NCI-H82 treated with DMSO at 0.1 percent for 48 hours (cell line): ENCODE results near the gene KSR2.

ENCODE experiments used
- DNase-seq: peaks from one replicate; lab custom pipeline; 2025; ENCODE audit not compliant: unreplicated experiment; lab: John Stamatoyannopoulos, UW

Gene KSR2

DNA sequence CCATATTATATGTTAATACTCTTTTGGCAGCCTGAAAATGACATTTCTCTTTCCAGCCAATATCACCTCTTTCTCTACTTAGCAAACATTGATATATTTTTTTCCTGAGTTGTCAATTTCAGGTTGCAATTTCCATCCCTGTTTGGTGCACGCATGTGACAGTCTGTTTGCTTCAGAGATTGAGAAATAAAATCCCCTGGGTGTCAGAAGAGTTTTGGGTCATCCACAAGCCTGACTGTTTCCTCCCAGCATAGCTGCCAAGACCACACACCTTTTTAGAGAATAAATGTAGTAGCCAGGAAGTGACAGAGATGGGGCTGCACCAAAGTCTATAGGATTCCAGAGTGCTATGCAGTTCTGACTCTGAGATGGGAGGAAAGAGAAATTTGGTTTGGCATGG is 462.5 kb downstream of the KSR2 start:
- DNase-seq: no peak

DNA sequence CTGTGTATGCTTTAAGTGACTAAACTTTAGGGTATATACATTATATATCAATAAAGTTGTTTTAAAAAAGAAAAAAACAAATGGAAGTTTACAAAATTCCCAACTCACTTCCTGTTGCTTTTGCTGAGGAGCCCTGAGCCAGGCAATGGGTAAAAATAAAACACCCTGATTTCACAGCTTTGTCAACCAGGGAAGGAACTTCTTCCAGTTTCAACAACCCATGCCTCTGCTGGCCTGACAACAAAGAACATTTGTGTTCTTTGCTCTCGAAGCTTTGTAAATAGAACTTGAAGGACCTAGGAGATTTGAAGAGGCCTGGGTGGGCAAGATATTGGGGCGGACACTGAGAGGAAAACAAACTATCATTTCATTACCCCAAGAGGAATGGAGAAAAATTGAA is 466.2 kb downstream of the KSR2 start:
- DNase-seq: no peak

DNA sequence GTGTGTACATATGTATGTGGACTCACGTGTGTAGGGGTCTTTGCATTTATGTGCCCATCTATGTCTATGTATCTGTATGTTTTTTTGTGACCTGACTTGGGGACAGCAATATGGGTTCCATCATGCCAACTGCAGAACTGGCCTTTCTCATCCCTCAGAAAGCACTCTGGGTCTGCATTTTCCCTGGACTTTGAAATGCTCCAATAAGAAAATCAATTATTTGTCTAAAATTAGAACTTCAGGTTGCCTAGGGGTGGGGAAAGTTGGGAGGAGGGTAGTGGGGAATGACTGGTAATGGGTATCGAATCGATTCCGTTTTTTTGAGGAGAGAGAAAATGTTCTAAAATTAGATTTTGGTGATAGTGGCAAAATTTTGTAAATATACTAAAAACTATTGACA is 466.6 kb downstream of the KSR2 start:
- no peak for DNase-seq

DNA sequence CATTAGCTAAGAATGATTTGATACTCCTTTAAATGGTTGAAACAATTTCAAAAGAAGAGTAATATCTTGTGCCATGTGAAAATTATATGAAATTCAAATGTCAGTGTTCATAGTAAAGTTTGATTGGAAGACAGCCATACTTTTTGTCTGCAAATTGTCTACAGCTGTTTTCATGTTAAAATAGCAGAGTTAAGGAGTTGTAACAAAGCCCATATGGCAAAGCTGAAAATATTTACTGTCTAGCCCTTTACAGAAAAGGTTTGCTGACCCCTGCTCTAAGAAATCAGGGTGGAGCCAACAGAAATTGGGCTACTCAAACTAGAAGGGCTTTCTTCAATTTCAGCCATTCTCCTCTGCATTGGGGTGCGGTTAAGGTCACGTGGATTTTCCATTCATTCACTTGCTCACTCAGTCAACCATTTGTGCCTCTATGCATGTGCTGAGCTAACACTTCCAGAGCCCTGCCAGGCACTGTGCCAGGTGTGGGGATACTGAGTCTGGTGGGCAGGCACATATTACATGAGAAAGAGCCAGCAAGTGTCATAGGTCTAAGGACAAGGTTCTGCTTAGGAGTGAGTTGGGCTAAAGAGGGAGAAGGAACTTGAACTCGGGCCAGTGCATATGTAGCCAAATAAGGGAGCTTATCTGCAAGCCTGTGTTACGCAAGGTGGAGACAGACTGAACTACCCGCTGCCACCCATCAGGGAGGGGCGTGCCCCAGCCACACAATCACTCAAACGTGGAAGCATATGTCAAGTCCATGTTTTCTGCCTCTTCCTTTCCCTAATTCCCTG is 467.5 kb downstream of the KSR2 start:
- DNase-seq: no peak

DNA sequence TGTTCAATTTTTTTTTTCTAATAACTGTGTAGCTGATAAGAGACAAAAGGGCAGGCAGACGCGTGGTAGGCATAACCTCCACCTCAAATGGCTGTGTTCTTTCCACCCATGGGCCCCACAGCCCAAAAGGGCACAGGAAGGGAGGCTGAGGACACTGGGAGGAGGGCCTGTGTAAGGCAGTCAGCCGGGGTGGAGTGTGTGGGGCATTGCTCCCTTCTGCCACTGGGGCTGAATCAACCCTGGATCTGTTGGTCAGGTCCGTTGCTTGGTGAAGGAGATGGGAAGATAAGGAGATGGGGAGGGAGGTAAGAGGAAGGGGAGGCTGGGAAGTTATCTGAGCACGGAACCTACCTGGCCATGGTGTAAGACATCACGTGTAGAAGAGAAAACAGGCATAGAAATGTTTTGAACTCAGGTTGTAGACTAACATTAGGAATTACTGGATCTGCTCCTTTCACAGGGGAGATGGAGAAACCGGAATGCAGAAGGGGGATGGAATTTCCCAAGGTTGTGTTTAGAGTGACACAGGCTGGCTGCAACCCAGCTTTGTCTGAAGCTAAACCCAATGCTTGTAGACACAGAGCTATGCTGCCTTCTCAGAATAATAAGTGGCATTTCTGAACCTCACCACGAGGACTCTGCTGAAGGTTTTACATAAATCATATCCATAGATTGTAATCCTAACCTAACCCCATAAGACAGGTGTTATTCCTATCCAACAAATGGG is 468.9 kb downstream of the KSR2 start:
- no peak for DNase-seq

DNA sequence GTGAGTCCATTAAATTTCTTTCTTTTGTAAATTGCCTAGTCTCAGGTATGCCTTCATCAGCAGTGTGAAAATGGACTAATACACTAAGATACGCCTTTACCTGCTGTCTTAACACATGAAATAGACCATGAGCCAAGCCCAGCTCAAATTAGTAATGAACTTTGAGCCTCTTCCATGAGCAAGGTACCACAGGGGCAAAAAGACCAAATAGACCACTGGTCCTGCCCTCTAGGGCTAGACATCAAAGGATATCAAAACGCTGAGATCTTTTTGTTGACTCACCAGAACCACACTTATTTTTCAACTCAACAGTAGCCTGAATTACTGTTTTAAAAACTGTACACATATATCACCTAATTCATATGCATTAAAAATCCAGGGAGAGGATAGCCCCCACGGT is 469.9 kb downstream of the KSR2 start:
- no peak for DNase-seq

DNA sequence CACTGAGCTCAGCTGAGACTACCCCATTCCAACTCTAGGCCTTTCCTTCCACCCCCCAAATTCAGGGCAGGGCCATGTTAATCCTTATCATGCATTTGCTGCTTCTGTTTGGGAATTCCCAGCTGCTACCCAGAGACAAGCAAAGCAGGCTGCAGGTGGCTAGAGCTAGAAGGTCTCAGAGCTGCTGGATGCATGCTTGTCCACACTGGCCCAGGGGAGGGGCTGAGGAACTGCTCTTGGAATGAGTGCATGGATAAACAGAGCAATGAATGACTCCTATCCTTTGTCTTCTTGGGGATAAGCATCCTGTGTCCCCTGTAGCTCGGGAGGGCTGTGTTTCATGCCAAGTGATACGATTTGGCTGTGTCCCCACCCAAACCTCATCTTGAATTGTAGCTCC is 470.5 kb downstream of the KSR2 start:
- DNase-seq: no peak

DNA sequence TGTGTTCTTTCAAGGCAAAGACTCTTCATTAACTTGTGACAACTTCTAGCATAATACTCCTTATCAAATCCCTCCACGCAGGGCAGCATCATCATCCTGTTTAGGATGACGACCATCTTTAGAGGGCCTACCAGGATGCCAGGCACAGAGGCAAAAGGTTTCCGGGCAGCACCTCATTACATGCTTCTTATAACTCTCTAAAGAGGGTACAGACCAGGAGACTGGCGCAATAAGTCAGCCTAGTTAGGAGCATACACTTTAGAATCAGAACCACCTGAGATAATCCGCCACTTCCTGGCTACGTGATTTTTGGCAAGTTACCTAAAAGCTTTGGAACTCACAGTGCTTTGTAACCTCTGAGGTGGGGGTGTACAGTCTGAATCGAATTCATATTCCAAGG is 471.4 kb downstream of the KSR2 start:
- DNase-seq: no peak

DNA sequence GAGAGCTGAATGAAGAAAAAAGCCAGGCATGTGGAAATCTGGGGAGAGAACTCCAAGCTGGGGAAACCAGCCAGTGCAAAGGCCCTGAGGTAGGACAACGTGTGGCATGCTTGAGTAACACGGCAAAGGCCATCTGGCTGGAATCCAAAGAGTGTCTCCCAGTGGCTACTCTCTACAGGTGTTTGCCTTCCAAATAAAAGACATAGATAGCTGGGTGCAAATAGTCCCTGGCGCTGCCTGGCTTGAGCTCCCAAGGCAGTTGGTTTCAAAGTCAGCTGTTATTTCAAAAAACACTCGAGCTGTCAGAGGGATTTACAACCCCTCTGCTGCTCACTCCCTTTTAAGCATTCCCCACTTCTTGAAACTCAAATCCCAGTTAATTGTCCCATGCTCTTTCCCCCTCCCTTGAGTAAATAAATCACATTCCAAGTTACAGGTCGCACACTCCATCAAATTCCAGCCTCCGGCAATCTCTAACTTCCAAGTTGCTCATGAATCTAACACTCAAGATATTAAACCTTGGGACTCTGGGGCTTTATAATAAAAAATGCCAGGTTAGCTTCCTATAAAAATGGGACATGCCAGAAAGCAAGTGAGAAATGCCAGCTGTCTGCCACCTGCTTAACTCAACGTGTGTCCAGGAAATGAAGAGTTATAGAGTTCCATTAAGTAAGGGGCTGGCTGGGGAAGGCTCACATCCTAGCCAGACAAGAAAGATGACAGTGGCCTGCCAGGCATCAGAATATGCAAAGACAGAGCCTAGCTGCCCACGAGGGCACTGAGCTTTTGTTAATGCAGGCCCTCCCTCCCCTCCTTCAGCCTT is 473.7 kb downstream of the KSR2 start:
- peak; percentile 62 for DNase-seq

DNA sequence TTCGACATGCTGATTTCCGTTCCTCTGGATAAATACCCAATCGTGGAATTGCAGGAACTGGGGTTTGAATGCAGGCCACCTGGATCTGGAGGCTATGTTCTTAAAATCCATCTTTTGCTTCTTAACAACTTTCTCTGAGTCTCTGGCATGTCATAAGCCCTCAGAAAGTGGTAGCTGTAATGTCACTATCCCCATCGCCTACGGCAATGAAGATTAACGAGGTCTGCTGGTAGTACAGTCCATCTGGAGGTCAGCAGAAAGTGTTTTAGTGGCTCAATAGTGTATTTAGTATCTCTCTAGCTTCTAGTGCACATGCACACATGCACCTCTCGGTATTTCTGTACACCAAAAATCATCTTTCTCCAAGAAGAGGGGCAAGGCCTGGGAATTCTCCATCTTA is 477.1 kb downstream of the KSR2 start:
- no peak for DNase-seq

DNA sequence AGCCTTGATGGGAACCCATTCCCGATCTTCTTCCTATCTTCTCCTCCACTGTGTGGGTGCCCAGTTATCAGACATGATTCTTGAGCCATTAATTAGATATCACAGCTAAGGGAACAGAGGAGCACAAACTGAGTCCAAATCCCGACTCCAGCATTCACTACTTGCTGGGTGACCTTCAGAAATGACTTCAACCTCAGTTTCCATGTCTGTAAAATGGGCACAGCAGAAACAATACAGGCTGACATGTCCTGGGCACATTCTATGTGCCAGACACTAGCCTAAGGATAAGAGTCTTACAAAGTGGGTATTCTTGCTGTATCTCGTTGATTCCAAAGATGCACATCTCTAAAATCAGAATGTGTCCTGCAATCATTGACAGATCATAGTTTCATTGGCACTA is 478.7 kb downstream of the KSR2 start:
- no peak for DNase-seq

DNA sequence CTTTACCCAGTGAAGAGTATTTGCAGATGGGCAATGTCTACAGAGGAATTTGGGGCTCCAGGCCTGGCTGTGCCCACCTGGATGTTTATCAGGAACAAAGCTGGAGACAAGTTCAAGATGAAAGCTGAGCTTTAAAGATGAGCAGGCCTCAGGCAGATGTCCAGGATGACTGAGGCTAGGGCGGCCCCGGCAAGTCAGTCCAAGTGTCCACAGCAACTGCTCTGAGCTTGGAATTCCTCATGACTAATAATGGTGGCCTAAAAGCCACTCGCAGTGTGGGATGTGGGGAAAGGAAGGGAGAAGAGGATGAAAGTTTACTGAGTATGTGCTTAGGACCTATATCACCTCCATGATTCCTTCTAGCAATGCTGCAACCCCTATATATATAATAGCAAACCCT is 479.1 kb downstream of the KSR2 start:
- DNase-seq: no peak

DNA sequence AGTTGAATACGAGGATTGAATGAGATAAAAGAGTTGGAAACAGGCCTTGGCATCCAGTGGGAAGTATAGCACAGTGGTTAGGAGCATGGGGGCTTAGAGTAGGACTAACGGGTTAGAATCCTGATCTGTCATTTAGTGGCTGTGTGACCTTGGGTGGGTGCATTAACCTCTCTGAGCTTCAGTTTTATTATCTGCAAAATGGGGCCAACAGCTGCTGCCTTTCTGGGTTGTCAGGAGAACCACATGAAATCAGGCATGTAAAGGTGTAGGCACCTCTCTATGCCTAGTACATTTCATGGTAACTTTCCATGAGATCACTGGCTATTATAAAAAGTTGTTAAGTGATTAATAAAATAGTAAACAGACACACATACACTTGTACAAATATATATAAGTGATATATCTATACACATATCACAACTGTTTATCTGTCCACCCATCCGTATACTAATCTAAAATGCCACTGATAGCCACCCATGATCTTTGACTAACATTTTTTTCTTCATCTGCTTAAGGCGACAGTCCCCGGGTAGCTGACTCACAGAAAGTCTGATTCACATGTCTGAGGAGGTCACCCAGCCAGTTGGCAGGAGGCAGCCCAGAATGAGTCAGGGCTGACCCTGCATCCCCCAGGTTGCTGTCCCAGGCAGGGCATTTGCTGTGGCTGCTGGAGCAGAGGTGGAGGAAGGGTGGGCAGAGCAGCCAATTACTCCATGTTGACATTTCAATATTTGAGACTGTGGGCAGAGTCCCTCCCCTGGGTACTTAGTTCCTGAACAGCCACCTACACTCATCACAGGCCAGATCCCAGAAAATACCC is 481.7 kb downstream of the KSR2 start:
- DNase-seq: no peak

DNA sequence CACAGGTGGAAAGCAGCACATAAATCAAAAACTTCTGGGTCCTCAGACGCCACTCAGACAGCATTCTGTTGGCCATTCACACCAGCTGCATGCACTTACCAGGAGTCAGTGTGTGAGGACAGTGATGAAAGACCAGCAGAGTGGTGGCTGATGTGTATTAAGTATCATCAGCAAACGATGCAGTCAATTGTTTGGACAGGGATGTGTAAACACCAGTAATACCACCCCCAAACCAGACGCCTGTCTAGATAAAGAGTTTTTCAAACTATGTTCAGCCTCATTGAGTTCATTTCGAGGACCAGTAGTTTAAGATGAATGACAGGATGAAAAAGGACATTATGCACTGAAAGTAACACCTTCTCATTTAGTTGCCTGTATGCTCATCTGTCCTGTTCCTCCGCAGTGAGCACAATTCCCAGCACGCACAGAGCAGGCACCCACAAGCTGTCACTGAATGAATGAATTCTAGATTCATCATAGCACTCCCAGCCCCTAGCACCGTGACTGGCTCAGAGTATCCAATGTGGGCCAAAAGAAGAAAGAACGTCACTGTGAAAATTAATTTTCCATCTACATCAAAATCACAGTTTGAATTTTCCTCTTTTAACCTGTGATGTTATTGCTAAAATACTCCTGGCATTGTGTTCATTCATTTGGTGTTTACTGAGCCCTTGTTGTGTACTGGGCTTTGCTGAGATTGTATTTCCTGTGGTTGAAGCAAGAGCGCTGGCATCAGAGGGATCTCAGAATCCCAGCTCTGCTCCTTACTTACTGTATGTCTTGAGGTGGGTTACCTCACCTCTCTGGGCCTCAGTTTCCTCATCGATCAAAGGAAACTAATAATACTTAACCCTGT is 482.6 kb downstream of the KSR2 start:
- no peak for DNase-seq

DNA sequence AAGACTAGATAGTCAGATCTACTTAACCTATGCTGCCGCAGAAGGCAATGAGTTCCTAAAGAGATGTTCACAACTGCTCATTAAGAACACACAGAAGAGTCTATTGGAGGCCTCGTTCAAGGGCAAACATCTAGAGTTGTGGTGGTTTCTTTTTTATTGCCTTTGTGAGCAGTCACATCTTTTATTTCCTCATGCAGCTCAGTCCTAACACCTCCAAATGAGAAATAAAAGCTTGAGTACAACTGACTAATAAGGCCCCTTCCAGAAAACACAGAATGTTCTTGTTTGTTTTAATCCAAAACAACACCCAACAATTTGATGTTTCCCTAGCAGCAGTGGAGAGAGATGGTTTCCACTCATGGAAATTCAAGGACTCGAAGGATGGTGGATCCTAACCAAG is 483.9 kb downstream of the KSR2 start:
- DNase-seq: no peak

DNA sequence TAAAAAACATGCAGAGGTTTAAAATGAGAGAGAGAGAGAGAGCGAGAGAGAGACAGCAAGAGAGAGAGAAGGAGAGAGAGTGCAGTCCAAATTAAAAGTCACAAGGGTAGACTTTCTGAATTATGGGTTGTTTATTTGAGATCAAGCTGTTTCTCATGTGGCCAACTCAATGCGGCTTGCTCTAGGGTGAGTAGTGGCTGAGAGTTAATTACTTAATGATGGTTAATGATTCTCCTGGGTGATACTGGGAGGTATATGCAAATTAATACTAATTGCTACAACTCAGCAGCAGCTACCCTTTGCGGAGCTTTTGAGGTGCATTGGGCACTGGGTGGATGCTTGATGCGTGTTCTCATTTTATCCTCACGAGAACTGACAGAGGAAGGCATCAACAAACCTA is 485.3 kb downstream of the KSR2 start:
- no peak for DNase-seq

DNA sequence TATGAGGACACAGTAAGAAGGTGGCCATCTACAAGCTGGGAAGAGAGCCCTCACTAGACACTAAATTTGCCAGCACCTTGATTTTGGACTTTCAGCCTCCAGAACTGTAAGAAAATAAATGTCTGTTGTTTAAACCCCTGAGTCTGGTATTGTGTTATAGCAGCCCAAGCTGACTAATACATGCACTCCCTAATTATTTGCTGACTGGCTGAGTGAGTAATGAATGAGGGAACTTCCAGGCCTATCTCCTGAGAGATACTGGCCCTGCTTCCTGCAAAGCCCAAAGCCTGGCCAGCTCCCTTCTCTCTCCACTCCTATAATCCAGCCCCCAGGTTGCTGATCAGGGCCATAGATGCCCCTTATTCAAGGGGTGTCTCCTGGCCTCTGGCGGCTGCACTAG is 487.3 kb downstream of the KSR2 start:
- DNase-seq: peak; percentile 21

DNA sequence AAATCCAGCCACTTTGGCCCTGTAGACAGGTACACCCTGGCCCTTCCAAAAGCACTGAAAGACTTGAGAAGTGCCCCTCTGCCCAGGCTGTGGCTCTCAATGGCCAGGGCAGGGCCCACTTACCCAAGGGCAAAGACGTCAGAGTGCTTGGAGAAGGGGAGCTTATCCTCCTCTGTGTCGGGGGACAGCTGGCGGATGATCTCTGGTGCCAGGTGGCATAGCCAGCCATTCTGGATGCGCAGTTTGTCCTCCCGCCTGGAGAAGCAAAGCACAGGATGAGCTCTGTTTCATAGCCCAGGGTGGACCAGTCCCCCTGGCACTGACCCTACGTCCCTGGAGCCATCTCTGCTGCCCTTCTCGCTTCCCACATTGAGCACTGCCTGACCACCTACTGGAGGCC is 492.4 kb downstream of the KSR2 start:
- no peak for DNase-seq

DNA sequence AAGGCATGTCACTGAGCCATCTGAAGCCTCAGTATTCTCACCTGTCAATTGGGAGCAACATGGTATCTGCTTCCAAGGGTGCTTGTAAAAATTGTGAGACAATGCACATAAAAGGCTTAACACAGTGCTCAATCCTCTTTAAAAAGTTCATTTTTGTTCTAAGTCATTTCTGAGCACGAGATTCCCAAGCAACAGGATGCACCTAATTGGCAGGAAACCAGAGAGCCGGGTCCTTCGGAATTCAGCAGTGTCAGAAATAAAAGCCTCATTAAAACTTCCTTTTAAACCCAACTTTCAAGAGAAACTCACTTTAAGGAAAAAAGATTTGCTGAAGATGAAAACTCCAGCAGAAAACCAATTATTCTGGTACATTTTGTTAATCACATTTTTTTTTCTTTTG is 494.9 kb downstream of the KSR2 start:
- DNase-seq: no peak

DNA sequence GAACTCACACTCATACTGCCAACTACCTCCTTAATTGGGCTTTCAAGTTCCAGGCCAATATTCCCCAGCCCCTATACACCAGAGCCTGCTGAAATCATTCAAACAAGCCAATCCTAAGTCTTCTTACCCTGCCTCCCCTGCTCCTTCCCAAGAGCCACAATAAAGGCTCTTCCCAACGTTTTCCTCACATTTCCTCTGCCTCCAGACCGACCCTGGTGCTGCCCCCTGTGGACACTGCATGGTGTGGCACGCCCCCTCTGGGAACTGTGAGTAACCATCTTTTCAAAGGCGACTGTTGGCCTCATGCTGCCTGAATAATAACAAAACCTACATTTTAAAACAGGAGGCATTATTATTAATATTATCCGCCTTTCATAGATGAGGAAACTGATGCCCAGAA is 495.8 kb downstream of the KSR2 start:
- DNase-seq: no peak
